H4 (cell line): Measurements from ENCODE around the gene TPP2. TPM values are rescaled to one million over a fixed set of nuclear protein-coding genes. Genes with fewer than 3 reads are reported as not detected.

Source experiments
- DNase-seq: peaks from one replicate; pipeline ENCODE4 v3.0.0-alpha.2; 2015; ENCODE audit warnings: low spot score
- total RNA-seq: library from RNA; depleted of rRNA; stranded (reverse); fragments of >200 nt; shearing (Covaris generic); gene quantifications from 2 replicates; pipeline ENCODE4 v1.2.3, GENCODE V29; 2014; rRNA removed

Gene TPP2
- total RNA-seq, result 16.2 and 27.1 TPM in 2 replicates

- DNase-seq, result peak; percentile 96
Measured at GRCh38 chr13:102596147-102597028, at the start of gene TPP2. Gene TPP2 (plus strand): TSS chr13:102596986. CDS start chr13:102597039, 53 bp downstream.

- no peak for DNase-seq
Measured at GRCh38 chr13:102548811-102549210, 48.0 kb upstream of the TPP2 start.

- DNase-seq, result no peak
Measured at GRCh38 chr13:102550507-102550906, 46.3 kb upstream of the TPP2 start.

- DNase-seq, result peak; percentile 16
Measured at GRCh38 chr13:102555914-102556553, 40.8 kb upstream of the TPP2 start.

GRCh38 chr13:102556806-102557205, 40.0 kb upstream of the TPP2 start:
- DNase-seq, result no peak

- DNase-seq, result no peak
Measured at GRCh38 chr13:102558029-102558428, 38.8 kb upstream of the TPP2 start.

- DNase-seq, result no peak
Measured at GRCh38 chr13:102561933-102562332, 34.9 kb upstream of the TPP2 start.

GRCh38 chr13:102563267-102563666, 33.5 kb upstream of the TPP2 start:
- DNase-seq, result no peak

GRCh38 chr13:102564564-102564963, 32.2 kb upstream of the TPP2 start:
- DNase-seq, result no peak

- DNase-seq, result no peak
Measured at GRCh38 chr13:102566513-102566912, 30.3 kb upstream of the TPP2 start.

GRCh38 chr13:102567857-102568256, 28.9 kb upstream of the TPP2 start:
- no peak for DNase-seq

GRCh38 chr13:102569488-102569887, 27.3 kb upstream of the TPP2 start:
- no peak for DNase-seq

- DNase-seq, result no peak
Measured at GRCh38 chr13:102571075-102571474, 25.7 kb upstream of the TPP2 start.

- no peak for DNase-seq
Measured at GRCh38 chr13:102572323-102572722, 24.5 kb upstream of the TPP2 start.

- DNase-seq, result peak; percentile 26
Measured at GRCh38 chr13:102580552-102581169, 16.1 kb upstream of the TPP2 start.

- DNase-seq, result no peak
Measured at GRCh38 chr13:102582256-102582655, 14.5 kb upstream of the TPP2 start.

- no peak for DNase-seq
Measured at GRCh38 chr13:102584434-102584833, 12.4 kb upstream of the TPP2 start.

GRCh38 chr13:102586615-102587014, 10.2 kb upstream of the TPP2 start:
- no peak for DNase-seq

GRCh38 chr13:102587916-102588315, 8.9 kb upstream of the TPP2 start:
- no peak for DNase-seq

- no peak for DNase-seq
Measured at GRCh38 chr13:102589301-102589822, 7.4 kb upstream of the TPP2 start.

- DNase-seq, result peak; percentile 49
Measured at GRCh38 chr13:102591988-102592781, 4.6 kb upstream of the TPP2 start.

- DNase-seq, result no peak
Measured at GRCh38 chr13:102593466-102593865, 3.3 kb upstream of the TPP2 start.
